HCT116 (cell line): ENCODE measurements around the gene MTOR. TPM values are rescaled to one million over a fixed set of nuclear protein-coding genes. Genes with fewer than 3 reads are reported as not detected.

Experiments
- ATAC-seq: fragments of 200-7000 bp; cut with Tn5 transposase; 2 replicates; pipeline ENCODE4 v1.9.1; 2020; ENCODE audit warnings: mild to moderate bottlenecking, moderate library complexity
- BruUV-seq: library from RNA; stranded (reverse); fragments of 400-500 nt; replicated peaks from 2 replicates; lab custom pipeline; 2021; lab: Mats Ljungman, UMichigan
- CTCF ChIA-PET: fragments of 300-600 bp; sonication (Branson Sonifier 250); formaldehyde crosslinking; loops from one replicate; lab custom pipeline; 2021; ENCODE audit warnings: antibody characterized with exemption; lab: Charles Lee
- POLR2A ChIA-PET: fragments of 300-600, 350-600 bp; sonication (Branson Sonifier 250); formaldehyde crosslinking; loops from one replicate; lab custom pipeline; 2021; ENCODE audit warnings: antibody characterized with exemption; lab: Charles Lee
- RAD21 ChIA-PET, 2 experiments: fragments of 300-600 bp; sonication (Branson Sonifier 250); formaldehyde crosslinking; loops; one replicate each; lab custom pipeline; 2023; ENCODE audit warnings: low total read pairs in 2 of 2; ENCODE audit not compliant: uncharacterized antibody in 2 of 2, unreplicated experiment in 2 of 2, low non-redundant PET in 1 of 2; lab: Charles Lee
- DNase-seq: peaks from one replicate; pipeline ENCODE4 v3.0.0-alpha.2; 2010; ENCODE audit warnings: low read depth, low spot score
- H2AFZ ChIP-seq: fragments of 200-600 bp; shearing (Covaris generic), sonication (generic); 2 replicates; pipeline ENCODE4 v1.6.1; 2017; ENCODE audit warnings: low read depth, mixed run types, mixed read lengths, antibody characterized with exemption, low read length; ENCODE audit not compliant: poor library complexity, severe bottlenecking
- H3K27ac ChIP-seq: 2 replicates; pipeline ENCODE4 v1.5.1; 2012; ENCODE audit warnings: low read depth, low read length
- H3K27me3 ChIP-seq: fragments of 200-600 bp; sonication (generic); 2 replicates; pipeline ENCODE4 v1.6.1; 2016; ENCODE audit warnings: mixed run types, low read length, mixed read lengths; ENCODE audit not compliant: insufficient read depth
- H3K36me3 ChIP-seq, 2 experiments: fragments of 200-500 bp in 1 of 2; fragments of 200-600 bp in 1 of 2; sonication (Bioruptor generic) in 1 of 2; sonication (generic) in 1 of 2; 2 replicates each; pipeline versions ENCODE4 v1.5.1 to v1.6.1; 2014 to 2016; ENCODE audit warnings: low read length in 2 of 2, inconsistent platforms in 1 of 2, mixed read lengths in 1 of 2, mixed run types in 1 of 2; ENCODE audit not compliant: insufficient read depth in 2 of 2, control insufficient read depth in 1 of 2
- H3K4me1 ChIP-seq, 2 experiments: fragments of 200-600 bp in 1 of 2; sonication (generic) in 1 of 2; 2 replicates each; pipeline versions ENCODE4 v1.5.1 to v1.6.1; 2012 to 2017; ENCODE audit warnings: low read length in 2 of 2, inconsistent platforms in 1 of 2, mild to moderate bottlenecking in 1 of 2, mixed read lengths in 1 of 2, mixed run types in 1 of 2, moderate library complexity in 1 of 2; ENCODE audit not compliant: insufficient read depth in 2 of 2, control insufficient read depth in 1 of 2
- H3K4me2 ChIP-seq: fragments of 200-600 bp; sonication (generic); 2 replicates; pipeline ENCODE4 v1.6.1; 2017; ENCODE audit warnings: mixed run types, low read length, mixed read lengths
- H3K4me3 ChIP-seq, 2 experiments: fragments of 200-600 bp in 1 of 2; sonication (generic) in 1 of 2; replicated peaks in 1 of 2; 2 replicates each; pipeline ENCODE4 v1.5.1; 2011 to 2016; ENCODE audit warnings: low read length in 2 of 2, control low read depth in 1 of 2, low read depth in 1 of 2, mild to moderate bottlenecking in 1 of 2, mixed read lengths in 1 of 2, mixed run types in 1 of 2
- H3K79me2 ChIP-seq: fragments of 200-600 bp; sonication (generic); 2 replicates; pipeline ENCODE4 v1.6.1; 2017; ENCODE audit warnings: mild to moderate bottlenecking, mixed run types, low read length, moderate library complexity, mixed read lengths; ENCODE audit not compliant: insufficient read depth
- H3K9ac ChIP-seq: fragments of 200-600 bp; sonication (generic); 2 replicates; pipeline ENCODE4 v1.6.1; 2016; ENCODE audit warnings: low read length, mixed read lengths
- H3K9me2 ChIP-seq: fragments of 200-600 bp; sonication (generic), shearing (Covaris generic); 2 replicates; pipeline ENCODE4 v1.6.1; 2017; ENCODE audit warnings: mixed run types, mild to moderate bottlenecking, moderate library complexity; ENCODE audit not compliant: insufficient read depth
- H3K9me3 ChIP-seq, 2 experiments: fragments of 200-500 bp in 1 of 2; fragments of 200-600 bp in 1 of 2; sonication (Bioruptor generic) in 1 of 2; sonication (generic) in 1 of 2; 2 replicates each; pipeline ENCODE4 v1.6.1; 2014 to 2017; ENCODE audit warnings: low read length in 2 of 2, mixed read lengths in 2 of 2, inconsistent platforms in 1 of 2, low read depth in 1 of 2, mild to moderate bottlenecking in 1 of 2, mixed run types in 1 of 2, moderate library complexity in 1 of 2; ENCODE audit not compliant: control insufficient read depth in 1 of 2, insufficient read depth in 1 of 2
- H4K20me1 ChIP-seq: fragments of 200-600 bp; sonication (generic), shearing (Covaris generic); 2 replicates; pipeline ENCODE4 v1.6.1; 2017; ENCODE audit warnings: mixed run types, mild to moderate bottlenecking, moderate library complexity; ENCODE audit not compliant: insufficient read depth
- CTCF ChIP-seq, 3 experiments: fragments of 200-600 bp in 1 of 3; sonication (generic) in 1 of 3; IDR thresholded peaks in 2 of 3; conservative IDR thresholded peaks in 1 of 3; 2 replicates each; pipeline ENCODE4 v1.5.1; 2012 to 2017; ENCODE audit warnings: low read depth in 2 of 3, low read length in 2 of 3, antibody characterized with exemption in 1 of 3, borderline replicate concordance in 1 of 3, control low read depth in 1 of 3, mild to moderate bottlenecking in 1 of 3, mixed read lengths in 1 of 3, mixed run types in 1 of 3, moderate library complexity in 1 of 3; ENCODE audit not compliant: insufficient read depth in 1 of 3
- ELF1 ChIP-seq: IDR thresholded peaks from 2 replicates; pipeline ENCODE4 v1.6.1; 2012; ENCODE audit warnings: low read depth, borderline replicate concordance
- FOSL1 ChIP-seq: IDR thresholded peaks from 2 replicates; pipeline ENCODE4 v1.6.1; 2012; ENCODE audit warnings: low read depth
- SP1 ChIP-seq: IDR thresholded peaks from 2 replicates; pipeline ENCODE4 v1.6.1; 2012; ENCODE audit warnings: low read depth
- SRF ChIP-seq: IDR thresholded peaks from 2 replicates; pipeline ENCODE4 v1.6.1; 2012; ENCODE audit warnings: low read depth
- TCF7L2 ChIP-seq: IDR thresholded peaks from 2 replicates; pipeline ENCODE4 v1.7.0; 2011; ENCODE audit warnings: borderline replicate concordance, inconsistent platforms; ENCODE audit not compliant: insufficient read depth, insufficient read length; ENCODE audit errors: extremely low read depth
- YY1 ChIP-seq: IDR thresholded peaks from 2 replicates; pipeline ENCODE4 v1.6.1; 2011; ENCODE audit warnings: low read length, low read depth, moderate library complexity, mild to moderate bottlenecking; ENCODE audit not compliant: insufficient replicate concordance; ENCODE audit errors: extremely low read depth
- intact Hi-C: fragments of 100-400 bp; cut with micrococcal nuclease; formaldehyde crosslinking; loops from 2 replicates; pipeline ENCODE4 v1.10.0; 2022
- total RNA-seq: library from RNA; stranded (reverse); gene quantifications from one replicate; pipeline ENCODE4 v1.2.1, GENCODE V29; 2021; ENCODE audit not compliant: unreplicated experiment
- TF ChIP-seq, protein P1 (sequence below): IDR thresholded peaks from 2 replicates; pipeline ENCODE4 v1.6.1; 2012

MTOR gene
- total RNA-seq, 1 experiment from 2014 or later = 42.2 TPM

DNA sequence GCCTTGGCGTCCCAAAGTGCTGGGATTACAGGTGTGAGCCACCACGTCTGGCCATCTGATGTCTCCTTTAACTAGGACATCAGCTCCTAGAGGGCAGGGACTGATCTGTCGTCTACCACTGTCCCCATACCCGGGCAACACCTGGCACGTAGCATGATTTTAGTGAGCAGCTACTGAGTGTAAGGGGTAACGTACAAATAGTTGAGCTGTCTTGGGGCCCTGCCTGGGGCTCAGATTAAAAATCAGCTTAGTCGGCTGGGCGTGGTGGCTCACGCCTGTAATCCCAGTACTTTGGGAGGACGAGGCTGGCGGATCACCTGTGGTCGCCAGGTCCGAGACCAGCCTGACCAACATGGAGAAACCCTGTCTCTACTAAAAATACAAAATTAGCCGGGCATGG lies 204.3 kb downstream of the MTOR start:
- no peak for ATAC-seq
- peak overlapping the region; percentile 93 to 98; a peak in 2 of 4 replicates for H3K4me3 ChIP-seq

More for the DNA sequence above, 204.3 kb downstream of the MTOR start:
- no peaks in the 10 kb centered on the region for H3K9me3 ChIP-seq
- intact Hi-C loops = no loop called here
- peaks cover 44% of the 10 kb centered on the region for H3K79me2 ChIP-seq
- H3K36me3 ChIP-seq = peaks cover 2 to 25% of the 10 kb centered on the region in 2 experiments; a peak in 2 of 4 replicates
- no TSS peak for BruUV-seq
- H3K9ac ChIP-seq = peak overlapping the region; percentile 90; the same call in 1 of the 2 replicates
- no peak for TF ChIP-seq SP1
- no peak for TF ChIP-seq SRF
- TF ChIP-seq FOSL1 = no peak
- no peak for TF ChIP-seq YY1
- no peak for TF ChIP-seq TCF7L2
- TF ChIP-seq CTCF (IDR thresholded peaks at IDR 0.05 in 2 of 3, conservative IDR thresholded peaks at IDR 0.05 in 1 of 3; ENCODE audit: borderline replicate concordance in 1 of 3, insufficient read depth in 1 of 3, low read depth in 2 of 3, low read length in 2 of 3) = no peak
- TF ChIP-seq, protein P1, sequence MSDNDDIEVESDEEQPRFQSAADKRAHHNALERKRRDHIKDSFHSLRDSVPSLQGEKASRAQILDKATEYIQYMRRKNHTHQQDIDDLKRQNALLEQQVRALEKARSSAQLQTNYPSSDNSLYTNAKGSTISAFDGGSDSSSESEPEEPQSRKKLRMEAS = no peak
- no peak for TF ChIP-seq ELF1
- TF ChIP-seq, all 23 proteins: peak for 0
- no peak for DNase-seq
- Histone ChIP-seq H4K20me1 (no peaks in the 10 kb centered on the region), H3K27me3 (no peaks in the 10 kb centered on the region), H3K4me1 (peaks cover 6 to 21% of the 10 kb centered on the region in 2 experiments; a peak in 3 of 4 replicates), H2AFZ (no peak overlapping the region), H3K9me2 (no peaks in the 10 kb centered on the region), H3K4me2 (peak overlapping the region; percentile 95; the same call in 1 of the 2 replicates), H3K27ac (peak overlapping the region; percentile 90; the same call in 1 of the 2 replicates)
- ChIA-PET CTCF (no interaction called here), POLR2A (no interaction called here), RAD21 (no interaction called here)
